K562 (cell line): ENCODE data around the gene TXLNA. TPM values are rescaled to one million over a fixed set of nuclear protein-coding genes. Genes with fewer than 3 reads are reported as not detected.

Experiments used
- ASH1L ChIP-seq: fragments of 450-650 bp; IDR thresholded peaks from 2 replicates; pipeline ENCODE4 v1.6.1; 2018; ENCODE audit warnings: borderline replicate concordance, mild to moderate bottlenecking, low read depth; ENCODE audit not compliant: partially characterized antibody
- BRCA1 ChIP-seq, 2 experiments: fragments of 450-650 bp in 1 of 2; sonication (generic) in 1 of 2; formaldehyde crosslinking in 1 of 2; IDR thresholded peaks; 2 replicates each; pipeline versions ENCODE4 v1.5.0 to v1.6.1; 2017 to 2020; ENCODE audit warnings: mild to moderate bottlenecking in 1 of 2, missing genetic modification reagents in 1 of 2
- E2F3 ChIP-seq: fragments of 250-450 bp; sonication (Bioruptor Pico); IDR thresholded peaks from 2 replicates; pipeline ENCODE4 v1.4.0; 2020; ENCODE audit warnings: mild to moderate bottlenecking
- HMGN3 ChIP-seq: IDR thresholded peaks from 2 replicates; pipeline ENCODE4 v1.6.1; 2011; ENCODE audit warnings: borderline replicate concordance, low read depth, mild to moderate bottlenecking, mixed read lengths, low read length; ENCODE audit not compliant: insufficient read length; ENCODE audit errors: extremely low read depth
- NR2F6 ChIP-seq: fragments of 450-650 bp; formaldehyde crosslinking; IDR thresholded peaks from 2 replicates; pipeline ENCODE4 v1.4.0; 2020; ENCODE audit warnings: mild to moderate bottlenecking
- RERE ChIP-seq: sonication (generic); formaldehyde crosslinking; IDR thresholded peaks from 2 replicates; pipeline ENCODE4 v1.8.0; 2023; ENCODE audit warnings: missing genetic modification reagents, mild to moderate bottlenecking, borderline replicate concordance
- UBTF ChIP-seq, 2 experiments: IDR thresholded peaks; 2 replicates each; pipeline ENCODE4 v1.6.1; 2012; ENCODE audit warnings: improper control_type of control experiment in 2 of 2, low read depth in 2 of 2, low read length in 2 of 2, borderline replicate concordance in 1 of 2
- ZBTB5 ChIP-seq: fragments of 450-650 bp; IDR thresholded peaks from 2 replicates; pipeline ENCODE4 v1.6.1; 2017; ENCODE audit warnings: antibody characterized with exemption
- polyA plus RNA-seq, 8 experiments: library from polyadenylated mRNA; depleted of rRNA in 4 of 8; stranded (reverse) in 5 of 8; unstranded in 3 of 8; fragments of >200 nt; fragmentation: Nextera tagmentation in 2 of 8; fragmentation: Illumina TruSeq in 1 of 8; extraction: Ambion mirVana in 2 of 8; extraction: Trizol in 1 of 8; gene quantifications; 2 replicates each; pipeline versions ENCODE4 v1.2.1 to v1.2.3, GENCODE V29; 2011 to 2014; ENCODE audit warnings: inconsistent platforms in 1 of 8, missing spikeins in 1 of 8
- total RNA-seq, 7 experiments: library from RNA; depleted of rRNA in 6 of 7; stranded (reverse); fragments of >200 nt in 6 of 7; fragmentation: Illumina TruSeq in 2 of 7; extraction: Trizol in 2 of 7; gene quantifications; 2 replicates each; pipeline versions ENCODE4 v1.2.1 to v1.2.3, GENCODE V29; 2011 to 2021; ENCODE audit warnings: low replicate concordance in 1 of 7
- TF ChIP-seq, protein P1 (sequence below), 2 experiments: fragments of 450-650 bp in 1 of 2; sonication (generic) in 1 of 2; formaldehyde crosslinking in 1 of 2; IDR thresholded peaks in 1 of 2; conservative IDR thresholded peaks in 1 of 2; 2 replicates each; pipeline versions ENCODE4 v1.6.1 to v1.8.1; 2016 to 2023; ENCODE audit warnings: mild to moderate bottlenecking in 2 of 2, moderate library complexity in 2 of 2, inconsistent platforms in 1 of 2, missing genetic modification reagents in 1 of 2
- TF ChIP-seq, protein P2 (sequence below): fragments of 250-450 bp; sonication (Bioruptor Pico); IDR thresholded peaks from 2 replicates; pipeline ENCODE4 v1.8.0; 2021; ENCODE audit warnings: moderate library complexity, mild to moderate bottlenecking, inconsistent platforms

TXLNA gene
- total and polyA plus RNA-seq, 9 of the 15 experiments (the other 6 are each of a cell fraction or from before 2014, with no cell fraction given), result 9.2 to 54.5 (median 39.3) TPM

DNA sequence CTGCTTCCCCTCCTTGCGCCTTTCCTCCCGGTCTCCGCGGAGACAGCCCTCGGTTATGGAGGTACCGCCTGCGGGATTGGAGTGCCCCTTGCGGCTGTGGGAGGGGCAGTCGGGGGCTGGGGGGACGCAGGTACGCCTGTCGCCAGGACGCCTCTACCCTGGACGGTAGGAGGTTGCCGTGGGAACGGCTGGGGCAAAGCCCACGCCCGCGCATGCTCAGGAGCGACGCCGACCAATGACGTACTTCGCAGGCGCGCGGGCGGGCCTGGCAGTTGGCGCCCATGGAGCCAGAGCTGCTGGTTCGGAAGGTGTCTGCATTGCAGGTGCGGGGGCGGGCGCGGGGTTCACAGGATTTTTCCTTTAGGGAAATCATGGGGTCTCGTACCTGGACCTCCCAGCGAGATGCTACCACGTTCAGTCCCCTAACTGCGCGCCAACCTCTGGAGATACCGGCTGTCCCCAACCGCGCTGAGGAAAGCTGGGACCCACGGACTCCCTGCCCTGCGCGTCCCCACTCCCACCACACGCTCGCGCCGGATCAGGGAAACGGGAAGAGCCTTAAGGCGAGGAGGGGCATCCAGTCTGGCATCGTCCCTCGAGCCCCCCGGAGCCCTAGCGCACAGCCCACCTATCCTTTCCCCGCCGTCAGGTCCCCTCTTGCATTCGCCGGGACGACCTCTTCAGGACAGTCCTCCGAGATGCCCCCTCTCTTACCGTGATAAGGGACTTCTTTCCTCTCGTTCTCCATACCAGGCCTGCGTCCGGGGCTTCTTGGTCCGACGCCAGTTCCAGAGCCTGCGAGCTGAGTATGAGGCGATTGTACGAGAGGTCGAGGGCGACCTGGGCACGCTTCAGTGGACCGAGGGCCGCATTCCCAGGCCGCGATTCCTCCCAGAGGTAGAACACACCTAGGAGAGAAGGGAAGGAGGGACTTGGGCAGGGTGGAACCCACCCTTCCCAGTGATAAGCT, 26.2 kb downstream of the TXLNA start, which contains the start of gene IQCC (continued):
- TF ChIP-seq RERE (CRISPR knock-in tag) (no peak), E2F3 (peak; percentile 94), ASH1L (no peak), HMGN3 (peak; percentile 79), NR2F6 (CRISPR knock-in tag) (no peak), ZBTB5 (no peak), BRCA1 (IDR thresholded peaks at IDR 0.05) (no peak), BRCA1 (CRISPR knock-in tag; IDR thresholded peaks at IDR 0.05) (no peak), UBTF (IDR thresholded peaks at IDR 0.05; ENCODE audit: borderline replicate concordance in 1 of 2, low read depth in 2 of 2, low read length in 2 of 2) (no peak)
- TF ChIP-seq, protein P1, sequence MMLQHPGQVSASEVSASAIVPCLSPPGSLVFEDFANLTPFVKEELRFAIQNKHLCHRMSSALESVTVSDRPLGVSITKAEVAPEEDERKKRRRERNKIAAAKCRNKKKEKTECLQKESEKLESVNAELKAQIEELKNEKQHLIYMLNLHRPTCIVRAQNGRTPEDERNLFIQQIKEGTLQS (IDR thresholded peaks at IDR 0.05), result no peak
- TF ChIP-seq, protein P1 (CRISPR knock-in tag; conservative IDR thresholded peaks at IDR 0.05), result peak; percentile 55; the same call in 1 of the 2 replicates
- TF ChIP-seq, protein P2, sequence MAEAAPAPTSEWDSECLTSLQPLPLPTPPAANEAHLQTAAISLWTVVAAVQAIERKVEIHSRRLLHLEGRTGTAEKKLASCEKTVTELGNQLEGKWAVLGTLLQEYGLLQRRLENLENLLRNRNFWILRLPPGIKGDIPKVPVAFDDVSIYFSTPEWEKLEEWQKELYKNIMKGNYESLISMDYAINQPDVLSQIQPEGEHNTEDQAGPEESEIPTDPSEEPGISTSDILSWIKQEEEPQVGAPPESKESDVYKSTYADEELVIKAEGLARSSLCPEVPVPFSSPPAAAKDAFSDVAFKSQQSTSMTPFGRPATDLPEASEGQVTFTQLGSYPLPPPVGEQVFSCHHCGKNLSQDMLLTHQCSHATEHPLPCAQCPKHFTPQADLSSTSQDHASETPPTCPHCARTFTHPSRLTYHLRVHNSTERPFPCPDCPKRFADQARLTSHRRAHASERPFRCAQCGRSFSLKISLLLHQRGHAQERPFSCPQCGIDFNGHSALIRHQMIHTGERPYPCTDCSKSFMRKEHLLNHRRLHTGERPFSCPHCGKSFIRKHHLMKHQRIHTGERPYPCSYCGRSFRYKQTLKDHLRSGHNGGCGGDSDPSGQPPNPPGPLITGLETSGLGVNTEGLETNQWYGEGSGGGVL (CRISPR knock-in tag), result no peak
